K562 (cell line): ENCODE measurements around the gene ADARB2. TPM values are rescaled to one million over a fixed set of nuclear protein-coding genes. Genes with fewer than 3 reads are reported as not detected.

Experiments
- PTTG1 ChIP-seq: fragments of 450-650 bp; IDR thresholded peaks from 2 replicates; pipeline ENCODE4 v1.6.1; 2016; ENCODE audit warnings: low read depth, mild to moderate bottlenecking, missing genetic modification characterization, missing compliant biosample characterization
- PYGO2 ChIP-seq: fragments of 450-650 bp; IDR thresholded peaks from 2 replicates; pipeline ENCODE4 v1.6.1; 2016; ENCODE audit warnings: mild to moderate bottlenecking, missing genetic modification characterization, moderate library complexity, missing compliant biosample characterization
- SMAD2 ChIP-seq: fragments of 150-350 bp; IDR thresholded peaks from 2 replicates; pipeline ENCODE4 v1.6.1; 2014; ENCODE audit warnings: low read depth, mild to moderate bottlenecking, low read length
- SOX6 ChIP-seq: fragments of 450-650 bp; IDR thresholded peaks from 2 replicates; pipeline ENCODE4 v1.6.1; 2014; ENCODE audit warnings: mild to moderate bottlenecking
- THRA ChIP-seq: fragments of 450-650 bp; IDR thresholded peaks from 2 replicates; pipeline ENCODE4 v1.6.1; 2017; ENCODE audit warnings: mild to moderate bottlenecking, moderate library complexity
- THRB ChIP-seq: fragments of 450-650 bp; formaldehyde crosslinking; conservative IDR thresholded peaks from 2 replicates; pipeline ENCODE4 v1.4.0; 2022; ENCODE audit warnings: mild to moderate bottlenecking, missing genetic modification characterization
- polyA plus RNA-seq, 8 experiments: library from polyadenylated mRNA; depleted of rRNA in 4 of 8; stranded (reverse) in 5 of 8; unstranded in 3 of 8; fragments of >200 nt; fragmentation: Nextera tagmentation in 2 of 8; fragmentation: Illumina TruSeq in 1 of 8; extraction: Ambion mirVana in 2 of 8; extraction: Trizol in 1 of 8; gene quantifications; 2 replicates each; pipeline versions ENCODE4 v1.2.1 to v1.2.3, GENCODE V29; 2011 to 2014; ENCODE audit warnings: inconsistent platforms in 1 of 8, missing spikeins in 1 of 8
- total RNA-seq, 7 experiments: library from RNA; depleted of rRNA in 6 of 7; stranded (reverse); fragments of >200 nt in 6 of 7; fragmentation: Illumina TruSeq in 2 of 7; extraction: Trizol in 2 of 7; gene quantifications; 2 replicates each; pipeline versions ENCODE4 v1.2.1 to v1.2.3, GENCODE V29; 2011 to 2021; ENCODE audit warnings: low replicate concordance in 1 of 7
- TF ChIP-seq, protein P1 (sequence below): sonication (generic); formaldehyde crosslinking; IDR thresholded peaks from 2 replicates; pipeline ENCODE4 v1.8.1; 2023; ENCODE audit warnings: missing genetic modification reagents, mild to moderate bottlenecking, borderline replicate concordance
- TF ChIP-seq, protein P2 (sequence below): fragments of 250-450 bp; sonication (Bioruptor Pico); IDR thresholded peaks from 2 replicates; pipeline ENCODE4 v1.9.0; 2021; ENCODE audit warnings: mild to moderate bottlenecking, inconsistent platforms

The ADARB2 gene
- total and polyA plus RNA-seq, 9 of the 15 experiments (the other 6 are each of a cell fraction or from before 2014, with no cell fraction given) = not detected

- TF ChIP-seq SOX6 (no peak), THRB (CRISPR knock-in tag) (no peak), PYGO2 (tag) (no peak), PTTG1 (tag) (no peak), SMAD2 (no peak), THRA (no peak)
- TF ChIP-seq, protein P1, sequence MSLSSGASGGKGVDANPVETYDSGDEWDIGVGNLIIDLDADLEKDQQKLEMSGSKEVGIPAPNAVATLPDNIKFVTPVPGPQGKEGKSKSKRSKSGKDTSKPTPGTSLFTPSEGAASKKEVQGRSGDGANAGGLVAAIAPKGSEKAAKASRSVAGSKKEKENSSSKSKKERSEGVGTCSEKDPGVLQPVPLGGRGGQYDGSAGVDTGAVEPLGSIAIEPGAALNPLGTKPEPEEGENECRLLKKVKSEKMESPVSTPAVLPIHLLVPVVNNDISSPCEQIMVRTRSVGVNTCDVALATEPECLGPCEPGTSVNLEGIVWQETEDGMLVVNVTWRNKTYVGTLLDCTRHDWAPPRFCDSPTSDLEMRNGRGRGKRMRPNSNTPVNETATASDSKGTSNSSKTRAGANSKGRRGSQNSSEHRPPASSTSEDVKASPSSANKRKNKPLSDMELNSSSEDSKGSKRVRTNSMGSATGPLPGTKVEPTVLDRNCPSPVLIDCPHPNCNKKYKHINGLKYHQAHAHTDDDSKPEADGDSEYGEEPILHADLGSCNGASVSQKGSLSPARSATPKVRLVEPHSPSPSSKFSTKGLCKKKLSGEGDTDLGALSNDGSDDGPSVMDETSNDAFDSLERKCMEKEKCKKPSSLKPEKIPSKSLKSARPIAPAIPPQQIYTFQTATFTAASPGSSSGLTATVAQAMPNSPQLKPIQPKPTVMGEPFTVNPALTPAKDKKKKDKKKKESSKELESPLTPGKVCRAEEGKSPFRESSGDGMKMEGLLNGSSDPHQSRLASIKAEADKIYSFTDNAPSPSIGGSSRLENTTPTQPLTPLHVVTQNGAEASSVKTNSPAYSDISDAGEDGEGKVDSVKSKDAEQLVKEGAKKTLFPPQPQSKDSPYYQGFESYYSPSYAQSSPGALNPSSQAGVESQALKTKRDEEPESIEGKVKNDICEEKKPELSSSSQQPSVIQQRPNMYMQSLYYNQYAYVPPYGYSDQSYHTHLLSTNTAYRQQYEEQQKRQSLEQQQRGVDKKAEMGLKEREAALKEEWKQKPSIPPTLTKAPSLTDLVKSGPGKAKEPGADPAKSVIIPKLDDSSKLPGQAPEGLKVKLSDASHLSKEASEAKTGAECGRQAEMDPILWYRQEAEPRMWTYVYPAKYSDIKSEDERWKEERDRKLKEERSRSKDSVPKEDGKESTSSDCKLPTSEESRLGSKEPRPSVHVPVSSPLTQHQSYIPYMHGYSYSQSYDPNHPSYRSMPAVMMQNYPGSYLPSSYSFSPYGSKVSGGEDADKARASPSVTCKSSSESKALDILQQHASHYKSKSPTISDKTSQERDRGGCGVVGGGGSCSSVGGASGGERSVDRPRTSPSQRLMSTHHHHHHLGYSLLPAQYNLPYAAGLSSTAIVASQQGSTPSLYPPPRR (CRISPR knock-in tag) = no peak
- TF ChIP-seq, protein P2, sequence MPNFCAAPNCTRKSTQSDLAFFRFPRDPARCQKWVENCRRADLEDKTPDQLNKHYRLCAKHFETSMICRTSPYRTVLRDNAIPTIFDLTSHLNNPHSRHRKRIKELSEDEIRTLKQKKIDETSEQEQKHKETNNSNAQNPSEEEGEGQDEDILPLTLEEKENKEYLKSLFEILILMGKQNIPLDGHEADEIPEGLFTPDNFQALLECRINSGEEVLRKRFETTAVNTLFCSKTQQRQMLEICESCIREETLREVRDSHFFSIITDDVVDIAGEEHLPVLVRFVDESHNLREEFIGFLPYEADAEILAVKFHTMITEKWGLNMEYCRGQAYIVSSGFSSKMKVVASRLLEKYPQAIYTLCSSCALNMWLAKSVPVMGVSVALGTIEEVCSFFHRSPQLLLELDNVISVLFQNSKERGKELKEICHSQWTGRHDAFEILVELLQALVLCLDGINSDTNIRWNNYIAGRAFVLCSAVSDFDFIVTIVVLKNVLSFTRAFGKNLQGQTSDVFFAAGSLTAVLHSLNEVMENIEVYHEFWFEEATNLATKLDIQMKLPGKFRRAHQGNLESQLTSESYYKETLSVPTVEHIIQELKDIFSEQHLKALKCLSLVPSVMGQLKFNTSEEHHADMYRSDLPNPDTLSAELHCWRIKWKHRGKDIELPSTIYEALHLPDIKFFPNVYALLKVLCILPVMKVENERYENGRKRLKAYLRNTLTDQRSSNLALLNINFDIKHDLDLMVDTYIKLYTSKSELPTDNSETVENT = no peak
Observed at GRCh38 chr10:1166101-1166827, 571.1 kb downstream of the ADARB2 start (continued).
